CD4-positive, alpha-beta T cell treated with Interleukin-17A for 4 hours (primary cell): ENCODE measurements around the gene ACTRT2.

Experiments used
- DNase-seq: peaks from one replicate; pipeline ENCODE4 v3.0.0-alpha.2; 2020; ENCODE audit warnings: mixed read lengths

The ACTRT2 gene

DNA sequence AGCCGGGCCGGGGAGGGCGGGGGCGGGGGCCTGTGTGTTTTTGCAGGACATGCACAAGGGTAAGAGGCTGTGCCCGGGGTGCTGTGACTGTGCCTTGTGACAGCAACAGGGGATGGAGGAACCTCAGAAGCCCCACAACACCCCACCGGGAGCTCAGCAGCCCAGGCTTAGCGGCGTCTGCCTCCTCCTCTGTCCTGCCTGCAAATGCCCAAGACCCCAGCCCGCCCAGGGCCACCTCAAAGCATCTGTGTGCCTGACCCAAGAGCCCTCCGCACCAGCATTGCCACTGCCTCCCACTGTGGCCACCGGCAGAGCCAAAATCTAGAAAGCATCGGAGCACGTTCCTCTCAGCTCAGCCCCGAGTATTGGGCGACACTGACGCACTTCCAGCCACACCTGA, 2.7 kb upstream of the ACTRT2 start:
- no peak for DNase-seq

DNA sequence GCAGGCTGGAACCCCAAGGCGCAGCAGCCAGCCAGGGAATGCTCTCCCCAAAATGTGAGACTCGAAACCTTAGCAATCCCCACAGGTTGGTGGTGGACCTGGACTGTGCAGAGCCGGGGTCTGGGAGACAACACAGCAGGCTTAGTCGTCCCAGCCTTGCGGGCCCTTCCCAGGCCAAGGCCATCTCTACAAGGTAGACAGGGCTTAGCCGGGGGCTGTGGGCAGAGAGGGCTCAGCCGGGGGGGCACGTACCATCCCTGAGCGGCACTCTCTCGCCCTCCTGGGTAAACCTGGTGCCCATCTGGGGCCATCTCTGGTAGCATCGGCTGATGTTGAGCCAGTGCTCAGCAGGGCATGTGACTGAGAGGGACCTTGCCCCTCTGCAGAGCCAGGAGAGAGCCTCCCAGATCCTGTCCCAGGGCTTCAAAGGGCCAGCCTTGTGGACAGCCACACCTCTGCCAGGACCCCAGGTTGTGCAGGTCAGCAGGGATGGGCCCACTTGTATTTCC, 2.2 kb upstream of the ACTRT2 start:
- no peak for DNase-seq

DNA sequence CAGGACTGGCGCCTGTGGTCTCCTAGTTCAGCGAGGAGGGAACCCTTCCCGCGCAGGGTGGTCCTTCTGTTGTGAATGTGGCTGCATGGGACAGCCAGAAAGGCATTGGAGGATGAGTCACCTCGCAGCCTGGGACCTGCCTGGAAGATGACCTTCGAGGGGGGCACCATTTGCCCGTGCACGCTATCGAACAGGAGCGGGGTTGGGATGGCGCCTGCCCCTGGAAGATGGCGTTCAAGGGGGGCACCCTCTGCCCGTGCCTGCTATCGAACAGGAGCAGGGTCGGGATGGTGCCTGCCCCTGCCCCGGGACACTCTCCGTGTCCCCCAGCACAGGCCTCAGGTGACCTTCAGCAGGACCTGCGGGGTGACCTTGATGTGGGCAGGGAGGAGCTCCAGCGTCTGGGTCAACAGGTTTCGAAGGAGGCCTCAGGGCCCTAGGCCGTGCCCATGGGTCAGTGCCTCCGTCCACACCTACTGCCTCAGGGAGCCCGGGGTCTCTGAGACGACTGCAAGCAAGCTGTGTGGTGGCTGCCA, 1.7 kb upstream of the ACTRT2 start:
- DNase-seq = no peak

DNA sequence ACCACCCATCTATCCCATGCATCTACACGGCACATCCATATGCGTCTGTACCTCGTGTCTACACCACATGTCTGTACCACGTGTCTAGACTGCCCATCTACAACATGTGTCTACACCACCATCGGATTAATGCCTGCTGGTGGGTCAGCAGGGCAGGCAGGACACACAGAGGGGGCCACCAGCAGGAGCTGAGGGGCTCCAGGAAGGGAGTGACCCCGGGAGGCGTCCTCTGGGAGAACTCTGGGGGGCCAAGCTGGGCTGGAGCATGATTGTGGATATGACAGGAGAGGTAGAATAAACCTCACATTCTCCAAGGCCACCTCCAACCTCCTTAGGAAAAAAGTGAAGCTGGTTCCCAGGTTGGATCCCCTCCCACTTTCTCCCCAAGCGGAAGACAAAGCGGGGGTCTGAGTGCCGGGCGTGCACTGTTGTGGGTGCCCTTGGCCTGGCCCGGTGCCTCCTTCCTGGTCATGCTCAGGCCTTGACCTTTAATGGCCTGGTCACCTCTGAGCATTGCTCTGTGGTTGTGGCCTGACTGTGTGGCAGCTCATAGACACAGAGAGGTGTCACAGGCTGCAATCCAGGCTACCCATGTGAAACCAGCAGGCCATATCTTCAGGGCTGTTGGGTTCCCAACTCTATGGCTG, 881 bp upstream of the ACTRT2 start:
- DNase-seq = no peak

DNA sequence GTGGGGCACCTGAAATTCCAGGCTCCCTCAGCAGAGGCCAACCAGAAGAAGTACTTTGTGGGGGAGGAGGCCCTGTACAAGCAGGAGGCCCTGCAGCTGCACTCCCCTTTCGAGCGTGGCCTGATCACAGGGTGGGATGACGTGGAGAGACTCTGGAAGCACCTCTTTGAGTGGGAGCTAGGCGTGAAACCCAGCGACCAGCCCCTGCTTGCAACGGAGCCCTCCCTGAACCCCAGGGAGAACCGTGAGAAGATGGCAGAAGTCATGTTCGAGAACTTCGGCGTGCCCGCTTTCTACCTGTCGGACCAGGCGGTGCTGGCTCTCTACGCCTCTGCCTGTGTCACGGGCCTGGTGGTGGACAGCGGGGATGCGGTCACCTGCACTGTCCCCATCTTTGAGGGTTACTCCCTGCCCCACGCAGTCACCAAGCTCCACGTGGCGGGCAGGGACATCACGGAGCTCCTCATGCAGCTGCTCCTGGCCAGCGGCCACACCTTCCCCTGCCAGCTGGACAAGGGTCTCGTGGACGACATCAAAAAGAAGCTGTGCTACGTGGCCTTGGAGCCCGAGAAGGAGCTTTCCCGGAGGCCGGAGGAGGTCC, 634 bp downstream of the ACTRT2 start:
- DNase-seq = no peak

DNA sequence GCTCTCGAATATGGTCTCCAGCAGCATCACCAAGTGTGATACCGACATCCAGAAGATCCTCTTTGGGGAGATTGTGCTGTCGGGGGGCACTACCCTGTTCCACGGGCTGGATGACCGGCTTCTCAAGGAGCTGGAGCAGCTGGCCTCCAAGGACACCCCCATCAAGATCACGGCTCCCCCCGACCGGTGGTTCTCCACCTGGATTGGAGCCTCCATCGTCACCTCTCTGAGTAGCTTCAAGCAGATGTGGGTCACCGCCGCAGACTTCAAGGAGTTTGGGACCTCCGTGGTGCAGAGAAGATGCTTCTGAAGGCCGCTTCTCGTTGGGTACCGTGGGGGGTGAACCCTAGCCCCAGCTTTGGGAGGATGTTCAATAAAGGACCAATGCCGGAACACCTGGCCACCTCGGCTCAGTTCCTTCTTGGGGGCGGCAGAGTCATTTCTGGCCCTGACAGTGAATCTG, 1.3 kb downstream of the ACTRT2 start:
- DNase-seq = no peak

DNA sequence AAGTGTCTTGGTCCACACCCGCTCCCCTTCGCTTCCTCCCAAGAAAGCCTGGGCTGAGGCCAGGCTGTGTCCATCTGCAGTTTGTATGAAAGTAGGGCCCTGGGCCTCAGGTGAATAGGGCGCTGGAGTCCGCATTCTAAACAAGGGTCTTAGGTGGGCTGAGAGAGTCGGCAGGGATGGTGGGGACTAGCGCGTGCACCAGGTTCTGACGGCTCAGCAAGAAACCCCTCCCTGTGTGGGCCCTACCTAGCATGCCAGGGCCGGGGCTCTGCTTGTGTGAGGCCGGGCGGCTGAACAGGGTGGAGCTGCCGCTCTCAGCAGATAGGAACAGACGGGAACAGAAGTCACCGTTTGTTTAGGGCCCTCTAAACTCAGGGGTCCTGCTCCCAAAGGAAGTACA, 1.7 kb downstream of the ACTRT2 start:
- no peak for DNase-seq

DNA sequence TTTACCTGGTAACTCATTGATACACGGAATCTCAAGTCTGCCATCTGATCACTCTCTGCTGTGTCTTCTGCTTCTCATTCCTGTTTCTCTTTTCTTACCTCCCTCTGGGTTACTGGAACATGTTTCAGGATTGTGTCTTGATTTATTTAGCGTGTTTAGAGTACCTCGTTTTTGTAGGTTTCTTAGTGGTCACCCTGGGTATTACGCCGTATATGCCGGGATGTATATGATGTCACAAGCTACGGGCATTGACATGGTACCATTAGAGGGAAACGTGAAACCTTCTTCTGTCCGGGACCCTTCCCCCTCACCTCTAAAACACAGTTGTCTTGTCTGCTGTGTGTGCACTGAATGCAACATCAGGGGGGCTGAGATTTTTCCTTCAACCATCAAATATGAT, 2.8 kb downstream of the ACTRT2 start:
- DNase-seq = no peak

DNA sequence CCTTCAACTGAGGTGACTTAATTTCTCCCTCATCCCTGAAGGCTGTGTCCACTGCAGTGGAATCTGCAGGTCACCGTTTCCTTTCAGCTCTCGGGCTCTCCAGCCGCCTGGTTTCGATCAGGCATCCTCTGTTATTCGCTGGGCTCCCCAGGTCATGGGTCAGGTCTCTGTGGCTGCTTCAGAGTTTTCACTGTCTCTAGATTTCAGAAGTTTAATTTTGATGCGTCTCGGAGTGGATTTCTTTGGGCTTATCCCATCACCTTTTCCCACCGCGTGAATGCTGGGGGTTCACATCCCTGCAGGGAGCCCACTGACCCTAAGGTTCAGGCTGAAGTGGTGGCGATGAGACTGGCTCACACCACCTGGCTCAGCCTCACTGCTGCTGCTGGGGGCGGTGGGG, 3.3 kb downstream of the ACTRT2 start:
- no peak for DNase-seq

DNA sequence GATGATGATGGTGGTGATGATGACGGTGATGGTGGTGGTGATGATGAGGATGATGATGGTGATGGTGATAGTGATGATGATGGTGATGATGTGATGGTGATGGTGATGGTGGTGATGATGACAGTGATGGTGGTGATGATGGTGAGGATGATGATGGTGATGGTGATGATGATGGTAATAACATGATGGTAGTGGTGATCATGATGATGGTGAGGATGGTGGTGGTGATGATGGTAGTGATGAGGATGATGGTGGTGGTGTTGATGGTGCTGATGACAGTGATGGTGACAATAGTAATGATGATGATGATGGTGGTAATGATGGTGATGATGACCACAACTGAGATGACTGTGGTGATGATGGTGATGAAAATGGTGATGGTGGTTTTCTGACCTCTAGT, 4.9 kb downstream of the ACTRT2 start:
- no peak for DNase-seq

DNA sequence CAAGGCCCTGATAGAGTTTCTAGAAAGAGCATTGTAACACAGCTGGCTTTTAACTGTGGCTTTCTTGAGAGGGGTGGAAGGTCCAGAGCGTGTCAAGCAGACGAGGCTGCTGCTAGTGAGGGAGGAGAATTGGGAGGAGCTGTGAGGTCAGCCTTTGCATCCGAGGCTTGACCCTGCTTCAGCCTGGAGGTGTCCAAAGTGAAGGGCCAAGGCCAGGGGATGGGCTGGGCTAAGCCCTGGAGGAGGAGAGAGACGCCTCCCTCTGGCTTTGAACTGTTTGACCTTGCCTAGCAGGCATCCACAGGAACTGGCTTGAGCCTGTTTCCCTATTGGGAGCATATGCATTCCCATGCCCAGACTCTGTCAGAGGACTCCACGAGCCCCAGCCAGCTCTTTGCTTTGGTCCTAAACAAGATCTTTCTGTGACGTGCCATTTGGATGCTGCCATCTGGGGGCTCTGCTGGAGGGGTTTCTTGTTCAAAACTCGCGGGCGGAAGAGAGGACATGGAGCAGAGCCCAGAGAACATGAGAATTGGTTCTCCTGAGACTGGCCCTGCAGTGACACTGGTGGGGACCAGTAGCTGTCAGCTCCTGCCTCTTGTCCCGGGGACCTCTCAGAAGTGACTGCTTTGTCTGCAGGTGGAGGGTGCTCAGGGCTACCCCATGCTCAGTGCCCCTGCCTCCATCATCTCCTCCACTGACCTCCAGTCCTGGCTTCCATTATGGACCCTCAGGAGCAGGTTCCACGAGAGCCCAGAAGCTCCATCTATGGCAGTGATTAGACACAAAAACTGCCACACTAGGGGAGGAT, 5.5 kb downstream of the ACTRT2 start:
- no peak for DNase-seq

DNA sequence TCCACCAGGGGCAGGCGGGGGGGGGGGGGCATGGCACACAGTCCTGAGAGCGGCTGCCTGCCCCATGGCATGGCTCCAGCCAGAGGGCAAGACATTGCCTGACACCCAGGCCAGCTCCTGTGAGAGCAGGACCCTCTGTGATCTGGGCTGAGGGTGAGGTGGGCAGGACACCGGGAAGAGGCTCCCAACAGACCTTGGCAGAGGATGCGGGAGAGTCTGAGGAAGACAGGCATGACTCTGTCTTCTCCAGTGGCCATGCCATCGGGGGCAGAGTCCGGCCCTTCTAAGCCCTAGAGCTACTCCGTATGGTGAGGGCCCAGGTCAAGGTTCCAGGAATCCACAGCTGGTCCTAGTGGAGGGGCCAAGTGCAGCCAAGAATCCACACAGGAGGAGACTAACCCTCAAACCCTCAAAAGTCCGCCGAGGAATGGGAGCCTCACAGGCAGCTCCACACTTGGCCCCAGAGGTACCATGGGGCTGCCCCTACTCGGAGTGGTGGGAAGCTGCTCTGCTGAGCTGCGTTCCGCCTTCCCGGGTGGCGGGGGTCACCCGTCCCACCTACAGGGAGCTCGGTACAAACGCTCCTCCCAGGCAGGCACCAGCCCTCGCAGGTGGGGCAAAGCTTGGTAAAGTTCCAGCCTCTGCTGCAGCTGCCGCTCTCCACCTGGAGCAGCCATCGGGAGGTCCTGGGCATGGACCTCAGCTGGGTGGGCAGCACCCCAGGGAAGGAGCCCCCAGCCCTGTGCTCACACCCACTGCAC, 6.5 kb downstream of the ACTRT2 start:
- no peak for DNase-seq

DNA sequence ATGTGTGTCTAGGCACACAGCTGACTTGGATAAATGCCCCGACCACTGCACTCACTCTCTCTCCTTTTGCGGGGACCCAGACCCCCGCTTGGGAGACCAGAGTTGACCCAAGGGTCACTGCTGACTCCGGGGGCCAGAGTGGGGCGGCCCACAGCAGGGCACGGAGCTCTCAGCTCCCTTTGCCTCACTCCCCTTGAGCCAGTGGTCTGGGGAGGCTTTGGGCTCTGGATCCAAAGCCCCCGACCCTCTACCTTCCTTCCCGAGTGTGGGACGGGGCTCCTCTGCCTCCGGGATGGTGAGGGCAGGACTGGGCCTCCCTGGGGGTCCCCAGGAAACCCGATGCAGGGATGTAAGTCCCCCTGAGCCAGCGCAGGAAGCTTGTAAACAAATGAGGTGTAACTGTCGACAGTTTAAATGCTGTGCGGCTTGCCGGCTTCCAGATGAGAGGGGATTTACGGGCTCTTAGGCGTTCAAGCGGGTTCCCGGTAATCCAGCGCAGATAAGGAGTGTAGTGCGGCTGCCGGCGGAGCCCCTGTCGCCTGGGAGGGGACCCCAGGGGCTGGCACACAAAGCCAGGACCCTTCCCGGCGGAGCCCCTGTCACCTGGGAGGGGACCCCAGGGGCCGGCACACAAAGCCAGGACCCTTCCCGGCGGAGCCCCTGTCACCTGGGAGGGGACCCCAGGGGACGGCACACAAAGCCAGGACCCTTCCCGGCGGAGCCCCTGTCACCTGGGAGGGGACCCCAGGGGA, 7.4 kb downstream of the ACTRT2 start:
- no peak for DNase-seq

DNA sequence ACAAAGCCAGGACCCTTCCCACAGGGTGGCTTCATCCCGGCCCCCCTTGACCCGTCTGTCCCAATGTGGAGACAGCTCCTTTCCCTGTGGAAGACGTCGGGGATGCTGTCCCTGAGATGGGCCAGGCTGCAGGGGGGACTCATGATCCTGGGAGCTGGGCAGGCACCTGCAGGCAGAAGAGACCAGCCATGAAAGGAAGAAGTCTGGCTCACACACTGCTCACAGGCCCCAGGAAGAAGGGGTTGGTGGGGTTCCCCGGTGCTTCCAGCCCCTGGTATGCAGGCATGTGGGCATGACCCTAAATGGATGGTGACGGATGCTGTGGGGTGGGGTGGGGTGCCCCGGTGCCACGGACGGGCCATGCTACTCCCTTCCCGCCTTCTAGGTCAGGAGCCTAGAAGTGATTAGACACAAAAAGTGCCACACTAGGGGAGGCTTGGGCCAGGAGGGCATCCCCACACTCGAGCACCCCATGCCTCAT, 8.3 kb downstream of the ACTRT2 start:
- no peak for DNase-seq

DNA sequence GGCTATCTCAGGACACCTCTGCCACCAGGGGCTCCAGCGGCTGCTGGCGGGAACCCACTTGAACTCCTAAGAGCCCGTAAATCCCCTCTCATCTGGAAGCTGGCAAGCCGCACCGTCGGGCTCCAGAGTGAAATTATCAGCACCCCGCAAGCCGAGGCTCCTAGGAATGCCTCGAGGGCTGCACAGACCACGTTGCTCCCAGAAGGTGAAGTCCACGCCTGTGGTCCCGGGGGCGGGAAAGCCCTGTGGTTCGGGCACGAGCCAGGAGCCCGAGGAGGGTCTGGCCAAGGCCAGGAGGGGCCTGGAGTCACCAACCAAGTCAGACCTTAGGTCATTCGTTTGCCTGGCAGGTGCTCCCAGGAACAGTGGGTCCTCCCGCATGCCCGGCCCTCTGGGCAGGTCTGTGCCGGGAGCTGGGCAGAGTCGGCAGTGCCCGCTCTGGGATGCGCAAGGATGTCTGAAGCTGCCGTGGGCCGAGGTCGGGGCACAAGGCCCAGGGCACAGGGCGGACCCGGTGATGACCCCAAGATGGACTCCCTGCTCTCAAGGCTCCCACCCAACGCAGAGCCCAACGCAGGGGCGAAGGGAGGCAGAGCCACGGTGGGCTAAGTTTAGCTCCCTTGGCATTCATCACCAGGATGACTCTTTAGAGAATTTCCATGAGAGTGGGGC, 8.9 kb downstream of the ACTRT2 start:
- no peak for DNase-seq

DNA sequence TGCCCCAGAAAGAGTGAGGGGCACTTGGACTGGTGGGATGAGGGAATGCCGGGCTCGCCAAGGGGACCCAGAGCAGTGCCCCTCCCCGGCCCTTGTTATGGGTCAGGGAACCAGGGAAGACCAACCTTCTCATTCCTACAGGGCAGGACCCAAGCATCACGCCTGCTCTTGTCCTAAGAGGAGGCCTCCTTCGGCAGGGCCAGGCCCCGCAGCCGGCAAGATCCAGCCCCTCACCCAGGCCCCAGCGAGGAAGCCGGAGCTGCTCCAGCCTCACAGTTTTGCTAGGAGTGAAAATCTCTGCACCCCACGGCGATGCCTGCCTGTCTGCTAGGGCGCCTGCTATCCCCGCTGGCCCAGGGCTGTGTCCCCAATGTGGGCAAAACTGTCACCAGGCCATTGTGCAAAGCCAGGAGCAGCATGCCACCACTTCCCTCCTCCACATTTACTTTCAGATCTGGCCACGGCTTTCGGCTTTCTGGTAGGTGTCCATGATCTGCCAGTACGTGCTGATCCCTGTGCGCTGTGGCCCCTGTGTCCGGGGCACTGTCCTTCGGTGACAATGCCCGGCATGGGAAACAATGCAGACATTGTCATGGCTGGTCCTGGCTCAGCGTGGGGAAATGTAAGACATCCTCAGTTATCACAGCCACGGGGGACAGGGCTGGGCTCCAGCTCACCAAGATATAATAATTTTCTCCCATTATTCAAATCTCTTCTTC, 9.6 kb downstream of the ACTRT2 start:
- no peak for DNase-seq

DNA sequence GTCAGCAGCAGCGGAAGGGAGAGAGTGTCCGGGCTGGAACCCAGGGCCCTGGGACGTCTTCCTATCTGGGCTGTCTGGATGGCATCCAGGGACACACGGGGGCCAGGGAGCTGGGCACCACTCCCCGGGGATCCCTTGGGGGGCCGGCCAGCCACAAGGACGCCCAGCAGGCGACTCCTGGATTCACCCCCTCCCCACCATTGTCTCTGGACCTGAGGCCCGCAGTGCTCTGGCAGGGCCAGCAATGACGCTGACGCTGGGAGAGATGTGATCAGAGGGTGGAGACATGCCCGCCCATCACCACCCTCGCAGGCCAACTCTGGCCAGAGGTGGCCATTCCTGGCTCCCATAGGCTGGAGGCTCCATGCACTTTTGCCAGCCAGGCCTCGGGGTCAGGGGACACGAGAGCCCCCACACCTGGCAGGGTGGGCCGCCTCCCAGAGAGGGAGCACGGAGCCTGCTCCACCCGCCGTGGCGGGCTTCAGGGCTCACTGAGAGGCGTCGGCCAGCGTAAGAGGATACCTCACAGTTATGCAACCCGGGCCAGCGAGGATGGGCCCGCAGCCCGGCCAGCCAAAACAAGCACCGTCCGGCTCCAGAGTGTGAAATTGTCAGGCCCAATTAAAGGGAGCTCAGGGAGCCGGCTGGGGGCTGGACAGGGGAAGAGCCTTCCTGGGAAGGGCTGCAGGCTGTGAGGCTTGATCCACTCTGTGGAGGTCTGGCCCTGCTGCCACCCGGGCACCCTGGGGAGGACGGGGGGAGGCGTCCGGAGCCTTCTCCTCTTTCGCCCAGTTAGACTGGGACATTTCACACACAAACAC, 10.3 kb downstream of the ACTRT2 start:
- DNase-seq = no peak

DNA sequence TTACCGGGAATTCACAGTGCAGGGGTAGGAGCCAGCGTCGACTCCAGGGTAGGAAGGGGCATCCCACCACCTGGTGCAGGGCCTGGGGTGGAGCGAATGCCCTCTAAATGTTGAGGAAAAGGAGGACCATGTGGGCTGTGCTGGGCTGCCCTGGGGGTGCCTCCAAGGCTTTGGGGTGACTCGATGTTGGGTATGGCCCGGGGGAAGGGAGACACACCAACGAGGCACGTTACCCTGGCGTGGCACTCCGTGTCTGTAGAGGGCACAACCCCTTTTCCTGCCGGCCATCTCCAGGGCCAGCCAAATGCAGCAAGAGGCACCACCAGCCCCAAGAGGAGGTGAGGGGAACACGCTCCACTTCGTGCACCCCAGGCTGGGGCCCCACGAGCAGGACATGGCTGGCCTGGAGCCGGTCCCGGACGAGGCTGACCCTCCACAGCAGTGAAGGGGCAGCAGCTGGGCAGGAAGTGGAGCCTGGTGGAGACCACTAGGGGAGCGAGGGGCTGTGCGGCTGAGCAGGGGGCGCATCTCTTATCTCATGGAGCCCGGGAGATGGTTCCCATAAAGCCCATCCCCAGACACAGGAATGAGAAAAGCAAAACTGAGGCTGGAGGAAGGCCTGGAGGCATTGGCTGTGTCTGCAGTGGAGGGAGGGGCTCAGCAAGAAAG, 11.2 kb downstream of the ACTRT2 start:
- no peak for DNase-seq
